DOHH2 (cell line): ENCODE results near the gene NPAS3.

Experiments used
- H3F3A ChIP-seq: fragments of 200-600 bp; sonication (generic), shearing (Covaris generic); 2 replicates; pipeline ENCODE4 v1.6.0; 2016; ENCODE audit warnings: antibody characterized with exemption, mild to moderate bottlenecking; ENCODE audit not compliant: control insufficient read depth, insufficient read depth
- H3K27ac ChIP-seq: fragments of 200-600 bp; sonication (generic); 2 replicates; pipeline ENCODE4 v1.5.1; 2014; ENCODE audit warnings: low read depth, mild to moderate bottlenecking, low read length, moderate library complexity
- H3K27me3 ChIP-seq: fragments of 200-600 bp; sonication (generic); 2 replicates; pipeline ENCODE4 v1.6.1; 2014; ENCODE audit warnings: mild to moderate bottlenecking, low read length, mixed read lengths; ENCODE audit not compliant: control insufficient read depth
- H3K36me3 ChIP-seq: fragments of 200-600 bp; sonication (generic); 2 replicates; pipeline ENCODE4 v1.6.1; 2014; ENCODE audit warnings: mild to moderate bottlenecking, low read length, moderate library complexity, mixed read lengths; ENCODE audit not compliant: control insufficient read depth
- H3K4me1 ChIP-seq: fragments of 200-600 bp; sonication (generic); 2 replicates; pipeline ENCODE4 v1.6.1; 2014; ENCODE audit warnings: mild to moderate bottlenecking, low read length, mixed read lengths; ENCODE audit not compliant: control insufficient read depth
- H3K4me2 ChIP-seq: fragments of 200-600 bp; sonication (generic); 2 replicates; pipeline ENCODE4 v1.6.0; 2014; ENCODE audit warnings: mild to moderate bottlenecking, low read length, moderate library complexity
- H3K4me3 ChIP-seq: fragments of 200-600 bp; sonication (generic); 2 replicates; pipeline ENCODE4 v1.5.1; 2014; ENCODE audit warnings: mild to moderate bottlenecking, low read length, mixed read lengths
- H3K79me2 ChIP-seq: fragments of 200-600 bp; sonication (generic); 2 replicates; pipeline ENCODE4 v1.6.1; 2014; ENCODE audit warnings: mild to moderate bottlenecking, low read length, mixed read lengths; ENCODE audit not compliant: control insufficient read depth
- H3K9me2 ChIP-seq: fragments of 200-600 bp; sonication (generic); replicated peaks from 2 replicates; pipeline ENCODE4 v1.6.1; 2014; ENCODE audit warnings: mild to moderate bottlenecking, low read length, mixed read lengths; ENCODE audit not compliant: control insufficient read depth
- H3K9me3 ChIP-seq: fragments of 200-600 bp; sonication (generic); 2 replicates; pipeline ENCODE4 v1.6.1; 2014; ENCODE audit warnings: antibody characterized with exemption, low read length, mixed read lengths; ENCODE audit not compliant: control insufficient read depth, insufficient read depth
- H4K20me1 ChIP-seq: fragments of 200-600 bp; sonication (generic); 2 replicates; pipeline ENCODE4 v1.6.0; 2014; ENCODE audit warnings: low read depth, mild to moderate bottlenecking, antibody characterized with exemption, low read length, moderate library complexity; ENCODE audit not compliant: control insufficient read depth, insufficient read depth
- EZH2phosphoT487 ChIP-seq: fragments of 200-600 bp; sonication (generic); IDR thresholded peaks from 2 replicates; pipeline ENCODE4 v1.6.1; 2017; ENCODE audit warnings: borderline replicate concordance, mild to moderate bottlenecking, antibody characterized with exemption, low read length, moderate library complexity, mixed read lengths
- TF ChIP-seq, protein P1 (sequence below): fragments of 200-600 bp; sonication (generic); IDR thresholded peaks from one replicate; pipeline ENCODE4 v1.5.1; 2014; ENCODE audit warnings: antibody characterized with exemption, mild to moderate bottlenecking, low read depth, low read length; ENCODE audit not compliant: poor library complexity, severe bottlenecking

The NPAS3 gene

DNA sequence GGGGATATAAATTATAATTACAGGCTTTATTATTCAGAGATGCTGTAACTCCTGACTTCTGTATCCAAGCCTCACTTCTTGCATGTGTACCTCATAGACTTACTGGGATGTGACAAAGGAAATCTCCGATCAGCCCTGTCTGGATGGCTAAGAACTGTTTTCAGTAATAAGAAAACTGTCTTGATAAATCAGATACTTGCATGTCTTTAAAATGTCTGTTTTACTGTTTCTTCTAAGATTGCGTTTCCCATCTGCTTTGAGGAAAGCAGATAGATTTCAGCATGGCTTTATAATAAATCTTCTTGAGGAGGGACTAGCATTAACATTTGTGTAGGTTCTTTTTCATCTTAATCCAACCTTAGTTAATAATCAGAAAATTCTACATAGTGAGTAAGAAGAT is 616.3 kb downstream of the NPAS3 start:
- no peaks in the 10 kb centered on the region for H4K20me1 ChIP-seq
- H3K9me2 ChIP-seq = no peaks in the 10 kb centered on the region
- no peak for TF ChIP-seq EZH2phosphoT487
- TF ChIP-seq, protein P1, sequence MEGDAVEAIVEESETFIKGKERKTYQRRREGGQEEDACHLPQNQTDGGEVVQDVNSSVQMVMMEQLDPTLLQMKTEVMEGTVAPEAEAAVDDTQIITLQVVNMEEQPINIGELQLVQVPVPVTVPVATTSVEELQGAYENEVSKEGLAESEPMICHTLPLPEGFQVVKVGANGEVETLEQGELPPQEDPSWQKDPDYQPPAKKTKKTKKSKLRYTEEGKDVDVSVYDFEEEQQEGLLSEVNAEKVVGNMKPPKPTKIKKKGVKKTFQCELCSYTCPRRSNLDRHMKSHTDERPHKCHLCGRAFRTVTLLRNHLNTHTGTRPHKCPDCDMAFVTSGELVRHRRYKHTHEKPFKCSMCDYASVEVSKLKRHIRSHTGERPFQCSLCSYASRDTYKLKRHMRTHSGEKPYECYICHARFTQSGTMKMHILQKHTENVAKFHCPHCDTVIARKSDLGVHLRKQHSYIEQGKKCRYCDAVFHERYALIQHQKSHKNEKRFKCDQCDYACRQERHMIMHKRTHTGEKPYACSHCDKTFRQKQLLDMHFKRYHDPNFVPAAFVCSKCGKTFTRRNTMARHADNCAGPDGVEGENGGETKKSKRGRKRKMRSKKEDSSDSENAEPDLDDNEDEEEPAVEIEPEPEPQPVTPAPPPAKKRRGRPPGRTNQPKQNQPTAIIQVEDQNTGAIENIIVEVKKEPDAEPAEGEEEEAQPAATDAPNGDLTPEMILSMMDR = no peak
- no peaks in the 10 kb centered on the region for H3K36me3 ChIP-seq
- H3K27me3 ChIP-seq = no peaks in the 10 kb centered on the region
- no peaks in the 10 kb centered on the region for H3K4me1 ChIP-seq
- no peaks in the 10 kb centered on the region for H3F3A ChIP-seq
- no peaks in the 10 kb centered on the region for H3K79me2 ChIP-seq
- no peak overlapping the region for H3K4me2 ChIP-seq
- H3K9me3 ChIP-seq = no peaks in the 10 kb centered on the region
- H3K4me3 ChIP-seq = no peak overlapping the region
- no peak overlapping the region for H3K27ac ChIP-seq

GRCh38 chr14:33555710-33556350 is 617.2 kb downstream of the NPAS3 start:
- no peaks in the 10 kb centered on the region for H3K9me2 ChIP-seq
- no peaks in the 10 kb centered on the region for H3K79me2 ChIP-seq
- H3K4me2 ChIP-seq = no peak overlapping the region
- H3F3A ChIP-seq = no peaks in the 10 kb centered on the region
- TF ChIP-seq, protein P1 = no peak
- no peak for TF ChIP-seq EZH2phosphoT487
- no peak overlapping the region for H3K27ac ChIP-seq
- H3K36me3 ChIP-seq = no peaks in the 10 kb centered on the region
- H3K4me1 ChIP-seq = no peaks in the 10 kb centered on the region
- H3K9me3 ChIP-seq = no peaks in the 10 kb centered on the region
- H3K4me3 ChIP-seq = no peak overlapping the region
- no peaks in the 10 kb centered on the region for H4K20me1 ChIP-seq
- no peaks in the 10 kb centered on the region for H3K27me3 ChIP-seq

GRCh38 chr14:33556382-33557121 is 617.9 kb downstream of the NPAS3 start:
- Histone ChIP-seq H3K27me3 (no peaks in the 10 kb centered on the region), H3K79me2 (no peaks in the 10 kb centered on the region), H3K9me2 (no peaks in the 10 kb centered on the region), H3K36me3 (no peaks in the 10 kb centered on the region), H3F3A (no peaks in the 10 kb centered on the region), H3K9me3 (no peaks in the 10 kb centered on the region), H4K20me1 (no peaks in the 10 kb centered on the region), H3K4me3 (no peak overlapping the region), H3K27ac (no peak overlapping the region), H3K4me1 (no peaks in the 10 kb centered on the region), H3K4me2 (no peak overlapping the region)
- TF ChIP-seq, protein P1 = no peak
- no peak for TF ChIP-seq EZH2phosphoT487
